Right forelimb (tissue), 1 donor: ENCODE results near the gene STEAP1.
A peak's percentile ranks its signal among the peaks of the same experiment; 100 is the strongest.
"Not testable (repeated sequence)": the region's sequence is repeated elsewhere in the genome, so short reads cannot be mapped to it uniquely, and the experiment has no call there.

Source experiments
- DNase-seq: peaks from one replicate; pipeline ENCODE4 v3.0.0-alpha.2; 2018

The STEAP1 gene

GRCh38 chr7:90153943-90154771, at the start of gene STEAP1:
Gene STEAP1, plus strand, starts transcription at chr7:90154469. Its CDS starts 5,320 bp downstream, at chr7:90159789.
- peak; percentile 93 for DNase-seq

GRCh38 chr7:90114972-90115371, 39.3 kb upstream of the STEAP1 start:
- not testable (repeated sequence) for DNase-seq

- peak; percentile 58 for DNase-seq
Measured at GRCh38 chr7:90118551-90119177, 35.6 kb upstream of the STEAP1 start.

DNA sequence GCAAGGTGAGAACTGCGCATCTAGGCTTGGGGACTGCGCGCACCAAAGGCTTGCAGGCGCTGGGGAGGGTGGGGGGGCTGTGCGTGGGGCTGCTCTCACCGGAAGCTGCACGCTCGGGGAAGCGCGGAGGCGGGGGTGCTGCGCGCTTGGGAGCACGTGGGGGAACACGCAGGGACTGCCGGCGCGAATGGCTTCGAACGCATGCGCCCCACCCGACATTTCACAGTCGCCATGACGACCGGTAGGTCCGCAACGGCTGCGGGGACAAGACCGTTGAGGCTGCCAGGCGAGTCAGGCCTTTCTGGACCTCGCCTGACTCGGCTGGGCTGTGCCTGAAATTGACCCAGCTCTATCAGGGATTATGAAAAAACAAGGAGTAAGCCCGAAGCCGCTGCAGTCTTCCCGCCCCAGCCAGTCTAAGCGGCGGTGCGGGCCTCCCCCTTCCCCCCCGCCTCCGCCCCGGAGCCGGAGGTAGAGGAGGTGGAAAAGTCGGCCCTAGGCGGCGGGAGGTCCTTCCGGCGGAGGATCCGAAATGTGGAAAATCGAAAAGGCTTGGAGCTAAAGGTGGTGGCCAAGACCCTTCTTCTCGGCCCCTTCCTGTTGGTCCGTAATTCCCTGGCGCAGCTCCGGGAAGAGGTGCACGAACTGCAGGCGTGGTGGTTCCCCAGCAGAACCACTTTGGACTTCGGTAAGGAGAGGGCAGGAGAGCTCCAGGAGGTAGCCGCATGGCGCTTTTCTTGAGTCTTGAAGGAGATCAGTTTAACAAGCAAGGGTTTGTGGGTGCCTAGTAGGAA, 34.9 kb upstream of the STEAP1 start:
- DNase-seq = peak; percentile 75

DNA sequence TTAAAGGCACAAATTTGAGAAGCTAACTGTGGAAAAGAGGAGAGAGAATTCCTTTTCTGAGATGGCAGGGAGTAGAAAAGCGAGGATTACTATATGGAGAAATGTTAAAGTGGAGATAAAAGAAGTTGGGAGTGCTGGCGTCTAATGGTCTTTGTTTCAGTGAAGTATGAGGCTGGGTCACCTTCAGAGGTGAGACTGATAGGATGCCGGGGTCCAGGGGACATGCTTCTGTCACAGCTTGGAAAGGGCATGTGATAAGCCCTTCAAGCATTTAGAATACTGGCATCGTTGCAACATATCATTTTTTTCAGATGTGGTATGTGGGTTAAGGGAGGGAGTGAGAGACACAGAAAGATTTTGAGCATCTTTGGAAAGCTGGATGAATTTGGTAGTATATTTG, 34.1 kb upstream of the STEAP1 start:
- DNase-seq = not testable (repeated sequence)

DNA sequence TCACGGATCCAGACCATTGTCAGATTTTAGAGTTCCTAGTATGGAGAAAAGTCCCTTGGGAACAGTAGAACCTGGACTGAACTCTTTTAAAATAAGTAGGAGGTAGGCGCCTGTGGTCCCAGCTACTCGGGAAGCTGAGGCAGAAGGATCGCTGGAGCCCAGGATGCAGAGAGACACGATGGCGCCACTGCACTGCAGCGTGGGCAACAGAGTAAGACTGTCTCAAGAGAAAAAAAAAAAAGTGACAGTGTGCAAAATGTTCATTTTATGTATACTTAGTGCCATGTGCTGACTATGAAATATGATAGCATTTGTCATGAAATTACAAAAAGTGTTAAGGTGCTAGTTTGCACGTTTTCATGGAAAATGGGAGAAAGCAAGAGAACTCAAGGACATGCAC, 22.5 kb upstream of the STEAP1 start:
- DNase-seq = not testable (repeated sequence)

DNA sequence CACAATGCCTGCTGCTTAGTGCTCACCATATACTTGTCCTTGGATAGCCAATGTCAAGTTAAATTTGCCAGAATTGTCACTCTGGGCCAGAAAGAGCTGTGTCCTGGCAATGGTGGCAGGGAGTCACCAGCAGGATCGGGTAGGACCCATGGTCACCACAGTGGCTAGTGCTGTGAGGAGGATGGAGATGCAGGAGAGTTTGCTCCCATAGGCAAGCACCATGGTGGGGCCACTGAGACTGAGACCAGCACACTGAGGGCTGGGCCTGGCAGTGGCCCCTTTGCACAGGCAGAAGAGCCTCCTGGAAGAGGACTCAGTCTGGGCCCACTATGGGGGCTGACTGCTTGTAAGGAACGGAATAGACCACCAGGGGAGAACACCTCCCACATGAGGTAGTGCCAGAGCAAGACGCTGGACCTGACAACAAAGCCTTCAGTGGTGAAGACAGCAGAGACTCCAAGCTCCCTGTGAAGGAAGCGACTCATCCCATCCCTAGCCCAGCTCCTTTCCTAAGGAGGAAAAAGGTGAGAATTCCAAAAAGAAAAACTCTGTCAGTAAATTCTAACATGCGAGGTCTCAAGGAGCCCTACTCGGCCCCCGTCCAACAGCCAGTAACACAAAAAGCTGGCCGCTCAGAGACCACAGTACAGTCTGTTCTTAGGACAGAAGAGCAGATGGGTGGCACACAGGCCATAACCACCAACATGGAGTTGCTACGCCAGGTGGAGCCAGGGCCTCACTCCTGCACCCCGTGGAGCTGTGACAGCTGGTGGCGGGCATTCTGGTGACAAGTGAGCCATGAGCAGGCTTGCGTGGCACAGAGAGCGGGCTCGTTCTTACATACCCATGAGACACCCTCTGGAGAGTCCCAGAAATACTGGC, 6.9 kb upstream of the STEAP1 start:
- not testable (repeated sequence) for DNase-seq

- DNase-seq = not testable (repeated sequence)
Measured at GRCh38 chr7:90149428-90149827, 4.8 kb upstream of the STEAP1 start.

- DNase-seq = not testable (repeated sequence)
Measured at GRCh38 chr7:90151884-90152283, 2.4 kb upstream of the STEAP1 start.

GRCh38 chr7:90152642-90153253, 1.5 kb upstream of the STEAP1 start:
- DNase-seq = not testable (repeated sequence)

- no peak for DNase-seq
Measured at GRCh38 chr7:90155206-90155605, 937 bp downstream of the STEAP1 start.

DNA sequence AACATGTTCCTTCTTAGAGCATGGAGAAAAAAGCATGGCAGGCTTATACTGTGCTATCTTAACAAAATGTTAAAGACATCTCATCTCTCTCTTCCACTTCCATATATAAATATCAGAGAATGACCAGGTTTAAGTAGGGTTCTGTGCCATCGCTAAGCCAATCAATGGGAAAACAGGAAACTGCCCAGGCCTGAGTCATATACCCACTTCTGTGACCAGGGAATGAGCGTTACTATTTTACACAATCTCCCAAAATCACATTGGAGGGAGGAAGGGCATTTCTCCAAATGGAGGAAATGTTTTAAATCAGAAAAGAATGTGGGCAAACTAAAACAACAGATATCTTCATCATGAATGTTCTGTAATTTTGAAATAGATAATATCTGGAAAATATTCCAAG, 3.1 kb downstream of the STEAP1 start:
- DNase-seq = not testable (repeated sequence)

DNA sequence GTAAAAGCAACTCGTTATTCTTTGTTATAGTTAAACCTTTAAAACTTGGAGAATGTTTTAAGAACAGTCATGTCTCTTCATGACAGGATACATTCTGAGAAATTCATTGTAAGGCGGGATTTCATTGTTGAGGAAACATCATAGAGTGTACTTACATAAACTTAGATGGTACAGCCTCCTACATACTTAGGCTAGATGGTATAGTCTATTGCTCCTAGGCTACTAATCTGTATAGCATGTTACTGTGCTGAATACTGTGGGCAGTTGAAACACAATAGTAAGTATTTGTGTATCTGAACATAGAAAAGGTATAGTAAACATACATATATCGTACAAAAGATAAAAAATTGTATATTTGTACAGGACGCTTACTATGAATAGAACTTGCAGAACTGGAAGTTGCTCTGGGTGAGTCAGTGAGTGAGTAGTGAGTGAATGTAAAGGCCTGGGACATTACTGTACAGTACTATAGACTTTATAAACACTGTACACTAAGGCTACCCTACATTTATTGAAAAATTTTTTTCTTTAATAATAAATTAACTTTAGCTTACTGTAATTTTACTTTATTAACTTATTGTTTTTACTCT, 3.6 kb downstream of the STEAP1 start:
- not testable (repeated sequence) for DNase-seq

GRCh38 chr7:90163534-90163933, 9.3 kb downstream of the STEAP1 start:
- no peak for DNase-seq

DNA sequence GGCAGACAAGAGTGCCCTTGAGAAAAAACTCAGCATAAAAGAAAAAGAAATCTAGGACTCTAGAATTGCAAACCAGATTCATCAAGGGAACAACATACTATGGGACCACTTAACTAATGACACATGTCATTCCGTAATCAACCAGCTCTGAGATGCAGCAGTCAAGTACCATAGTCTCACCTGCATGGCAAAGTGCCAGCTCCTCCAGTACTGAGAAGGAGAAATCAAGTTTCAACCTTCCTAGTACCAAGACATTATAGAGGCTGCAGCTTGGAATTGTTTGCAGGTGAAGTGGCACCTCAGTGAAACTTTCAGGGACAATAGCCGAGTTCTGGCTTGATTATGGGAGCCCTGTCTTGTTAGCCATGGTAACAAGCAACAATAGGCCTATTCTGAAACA, 11.5 kb downstream of the STEAP1 start:
- DNase-seq = no peak

DNA sequence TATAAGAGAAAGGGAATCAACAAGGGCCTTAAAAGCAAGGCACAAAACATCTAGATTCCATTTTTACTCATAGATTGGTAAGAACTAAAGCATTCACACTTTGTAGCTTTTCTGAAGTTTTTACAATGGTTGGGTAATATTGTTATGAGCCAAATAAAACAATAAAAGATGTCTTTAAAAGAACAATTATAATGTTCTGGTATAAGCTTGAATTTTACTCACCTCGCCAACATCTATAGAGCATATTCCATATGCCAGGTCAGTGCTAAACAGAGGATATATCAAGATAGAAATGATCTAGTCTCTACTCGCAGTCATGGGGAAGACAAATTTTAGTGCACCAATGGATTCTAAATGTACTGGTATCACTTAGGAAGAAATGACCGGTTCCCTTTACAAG, 11.9 kb downstream of the STEAP1 start:
- no peak for DNase-seq

DNA sequence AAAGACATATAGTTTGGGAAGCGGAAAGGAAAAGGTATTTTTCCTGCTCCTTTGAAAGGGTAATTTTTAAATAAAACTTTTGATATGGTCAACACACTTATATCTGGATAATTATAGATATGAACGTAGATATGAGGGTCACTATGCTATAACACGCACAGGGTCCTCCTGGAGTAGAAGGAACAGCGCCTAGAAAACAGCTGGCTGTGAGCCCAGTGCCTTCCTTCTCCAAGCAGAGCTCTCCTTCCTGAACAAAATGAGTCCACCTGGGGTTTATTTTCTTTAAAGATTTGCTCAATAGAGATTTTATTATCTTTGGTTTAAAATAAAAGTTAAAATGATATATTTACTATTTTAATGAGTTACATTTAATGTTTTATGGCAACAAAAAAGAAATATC, 13.1 kb downstream of the STEAP1 start:
- DNase-seq = no peak

DNA sequence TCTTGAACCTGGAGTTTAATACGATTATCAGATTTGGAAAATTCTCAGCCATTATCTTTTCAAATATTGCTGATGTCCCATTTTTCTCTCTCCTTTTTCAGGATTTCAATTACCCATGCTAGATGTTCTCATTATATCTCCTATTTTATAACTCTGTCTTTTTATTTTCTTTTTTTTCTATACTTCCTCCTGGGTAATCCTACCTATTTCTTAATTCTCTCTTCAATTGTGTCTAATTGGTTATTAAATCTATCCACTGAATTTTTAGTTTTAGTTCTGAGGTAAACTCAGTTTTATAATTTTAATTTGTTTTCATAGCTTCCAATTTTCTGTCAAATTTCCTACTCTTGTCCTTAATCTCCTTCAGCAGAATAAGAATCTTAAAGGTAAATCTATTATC, 15.6 kb downstream of the STEAP1 start:
- no peak for DNase-seq

GRCh38 chr7:90172121-90172520, 17.9 kb downstream of the STEAP1 start:
- DNase-seq = no peak

DNA sequence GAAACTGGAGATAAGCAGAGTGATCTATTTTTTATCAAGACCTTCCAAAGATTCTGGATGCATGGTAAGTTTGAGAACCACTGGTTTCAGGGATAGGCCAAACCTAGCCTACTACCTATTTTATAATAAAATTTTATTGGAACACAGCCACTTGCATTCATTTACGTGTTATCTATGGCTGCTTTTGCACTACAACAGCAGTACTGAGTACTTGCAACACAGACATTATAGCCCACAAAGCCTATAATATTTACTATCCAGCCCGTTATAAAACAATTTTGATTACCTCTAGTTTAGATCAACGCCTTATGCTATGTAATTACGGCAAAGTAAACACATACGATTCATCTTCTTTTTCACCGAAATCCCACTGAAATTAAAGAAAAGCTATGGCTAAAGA, 18.4 kb downstream of the STEAP1 start:
- no peak for DNase-seq

DNA sequence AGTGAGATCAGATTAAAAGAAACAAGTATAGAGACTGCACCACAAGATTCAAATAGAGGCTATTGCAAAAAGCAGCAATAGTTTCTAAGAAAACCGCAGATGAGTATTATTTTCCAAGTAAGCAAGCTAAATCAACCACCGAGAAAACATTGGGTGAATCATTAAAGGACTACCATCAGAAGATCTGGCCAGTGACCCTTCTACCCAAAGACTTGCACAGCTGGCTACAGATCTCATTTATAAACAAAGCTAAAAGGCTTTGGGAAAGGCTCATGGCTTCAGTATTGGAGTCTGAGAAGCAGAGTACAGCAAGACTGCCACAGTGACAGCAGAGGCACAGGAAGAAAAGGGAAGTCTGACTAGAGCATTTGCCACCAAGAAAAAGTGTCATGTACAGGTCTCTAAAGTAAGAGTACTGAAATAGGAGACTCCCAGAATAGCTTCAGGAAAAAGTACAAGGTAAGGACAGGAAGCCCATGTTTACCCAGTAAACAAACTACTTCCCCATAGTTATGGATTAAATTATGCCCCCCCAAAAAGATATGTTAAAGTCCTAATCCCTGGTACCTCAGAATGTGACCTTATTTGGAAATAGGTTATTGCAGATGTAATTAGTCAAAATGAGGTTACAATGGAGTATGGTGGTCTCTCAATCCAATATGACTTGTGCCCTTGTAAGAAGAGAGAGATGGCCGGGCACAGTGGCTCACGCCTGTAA, 19.0 kb downstream of the STEAP1 start:
- DNase-seq = no peak
